Hepatocyte (in vitro differentiated cells): ENCODE results near the gene SLC1A4.

Experiments
- CTCF ChIP-seq: fragments of 200-600 bp; sonication (generic); IDR thresholded peaks from 2 replicates; pipeline ENCODE4 v1.5.1; 2016; ENCODE audit warnings: antibody characterized with exemption, mild to moderate bottlenecking; ENCODE audit not compliant: poor library complexity
- EZH2 ChIP-seq: fragments of 200-600 bp; sonication (generic); IDR thresholded peaks from 2 replicates; pipeline ENCODE4 v1.6.1; 2016; ENCODE audit warnings: antibody characterized with exemption, mild to moderate bottlenecking, borderline replicate concordance

- no peak for TF ChIP-seq CTCF
- TF ChIP-seq EZH2, result no peak
These were observed 68.3 kb downstream of the SLC1A4 start for GRCh38 chr2:65057391-65058052.
